COLO829 (cell line): ENCODE data around the gene HPX.
A peak's percentile ranks its signal among the peaks of the same experiment; 100 is the strongest.

Experiments
- DNase-seq: peaks from one replicate; pipeline ENCODE4 v3.0.0; 2012; ENCODE audit warnings: low spot score

HPX gene

GRCh38 chr11:6440906-6441358, at the start of gene HPX:
HPX (minus strand) TSS chr11:6440987; CDS start chr11:6440963, 24 bp downstream.
- no peak for DNase-seq

- no peak for DNase-seq
Observed at GRCh38 chr11:6489306-6489705, 48.5 kb upstream of the HPX start.

- no peak for DNase-seq
Observed at GRCh38 chr11:6488821-6489220, 48.0 kb upstream of the HPX start.

GRCh38 chr11:6488342-6488741, 47.6 kb upstream of the HPX start:
- no peak for DNase-seq

GRCh38 chr11:6486938-6487337, 46.2 kb upstream of the HPX start:
- DNase-seq: no peak

- DNase-seq: no peak
Observed at GRCh38 chr11:6486256-6486655, 45.5 kb upstream of the HPX start.

- DNase-seq: no peak
Observed at GRCh38 chr11:6485661-6486060, 44.9 kb upstream of the HPX start.

GRCh38 chr11:6483015-6483414, 42.2 kb upstream of the HPX start:
- no peak for DNase-seq

GRCh38 chr11:6482441-6482840, 41.7 kb upstream of the HPX start:
- DNase-seq: no peak

- no peak for DNase-seq
Observed at GRCh38 chr11:6481924-6482275, 41.1 kb upstream of the HPX start.

GRCh38 chr11:6481012-6481923, 40.5 kb upstream of the HPX start, which contains the start of the genes ARFIP2 and TIMM10B:
ARFIP2 (minus strand) TSS chr11:6481331; CDS start chr11:6480421, 910 bp downstream.
TIMM10B (plus strand) TSS chr11:6481501; CDS start chr11:6481517, 16 bp downstream.
- peak; percentile 99 for DNase-seq

- no peak for DNase-seq
Observed at GRCh38 chr11:6480299-6480914, 39.6 kb upstream of the HPX start.

- DNase-seq: no peak
Observed at GRCh38 chr11:6476571-6476970, 35.8 kb upstream of the HPX start.

GRCh38 chr11:6475936-6476335, 35.1 kb upstream of the HPX start:
- no peak for DNase-seq

GRCh38 chr11:6474806-6475500, 34.2 kb upstream of the HPX start:
- DNase-seq: no peak

GRCh38 chr11:6474413-6474792, 33.6 kb upstream of the HPX start:
- DNase-seq: no peak

GRCh38 chr11:6473451-6474412, 32.9 kb upstream of the HPX start, which contains the start of gene TRIM3:
TRIM3 (minus strand) TSS chr11:6473941; CDS start chr11:6465695, 8,246 bp downstream.
- peak; percentile 95 for DNase-seq

GRCh38 chr11:6472934-6473333, 32.1 kb upstream of the HPX start:
- no peak for DNase-seq

- no peak for DNase-seq
Observed at GRCh38 chr11:6469599-6469998, 28.8 kb upstream of the HPX start.

- peak; percentile 80 for DNase-seq
Observed at GRCh38 chr11:6468712-6469495, 28.1 kb upstream of the HPX start.

- DNase-seq: no peak
Observed at GRCh38 chr11:6459099-6459450, 18.3 kb upstream of the HPX start.
